Psoas muscle (tissue), 8 donors: ENCODE measurements around the gene RFT1. TPM values are rescaled to one million over a fixed set of nuclear protein-coding genes. Genes with fewer than 3 reads are reported as not detected.
A peak's percentile ranks its signal among the peaks of the same experiment; 100 is the strongest.

Experiments
- ATAC-seq, 4 donors: fragments of 200-7000 bp; cut with Tn5 transposase; one replicate each; pipeline ENCODE4 v1.9.1; 2020; ENCODE audit warnings: moderate library complexity in 3 of 4, mild to moderate bottlenecking in 2 of 4
- DNase-seq, 2 donors: peaks; one replicate each; pipeline ENCODE4 v3.0.0-alpha.2; 2020
- H3K27ac ChIP-seq: fragments of 200-600 bp; one replicate; pipeline ENCODE4 v1.8.0; 2022
- H3K27me3 ChIP-seq, 3 donors: fragments of 200-600 bp in 1 of 3; one replicate each; pipeline versions ENCODE4 v1.6.1 to v1.8.0; 2013 to 2022; ENCODE audit warnings: low read length in 2 of 3, mild to moderate bottlenecking in 2 of 3, moderate library complexity in 1 of 3; ENCODE audit not compliant: insufficient read depth in 3 of 3
- H3K36me3 ChIP-seq, 2 donors: fragments of 200-600 bp in 1 of 2; one replicate each; pipeline versions ENCODE4 v1.6.1 to v1.8.0; 2013 to 2022; ENCODE audit warnings: low read depth in 1 of 2, mild to moderate bottlenecking in 1 of 2, moderate library complexity in 1 of 2; ENCODE audit not compliant: insufficient read depth in 1 of 2
- H3K4me1 ChIP-seq: fragments of 200-600 bp; one replicate; pipeline ENCODE4 v1.8.0; 2022
- H3K4me3 ChIP-seq: fragments of 200-600 bp; one replicate; pipeline ENCODE4 v1.8.0; 2022; ENCODE audit warnings: mild to moderate bottlenecking
- H3K9me3 ChIP-seq: fragments of 200-600 bp; one replicate; pipeline ENCODE4 v1.8.0; 2022
- CTCF ChIP-seq: fragments of 200-600 bp; IDR thresholded peaks from one replicate; pipeline ENCODE4 v1.8.0; 2022; ENCODE audit warnings: antibody characterized with exemption
- WGBS, 3 donors: extraction: QIAGEN DNeasy Blood & Tissue Kit; methylation state at CpG; one replicate each; pipeline versions ENCODE4 v1.1.6 to v1.1.7; 2013; 5-methylcytosine and 5-hydroxymethylcytosine counted together
- intact Hi-C, 2 donors: fragments of 100-400 bp; cut with DNase I; formaldehyde crosslinking; loops; one replicate each; pipeline versions ENCODE4 v1.11.0 to v1.14.2; 2022
- polyA plus RNA-seq, 3 donors: library from polyadenylated mRNA; stranded (reverse); fragments of 200-250 nt; gene quantifications; one replicate each; pipeline ENCODE4 v1.2.3, GENCODE V29; 2013
- total RNA-seq, 4 donors: library from RNA; stranded (reverse); fragmentation: NEBNext Ultra II Directional in 2 of 4; extraction: Animal tissue kit (Norgen Biotek cat#: 25700) in 2 of 4; gene quantifications; one replicate each; pipeline versions ENCODE4 v1.2.1 to v1.2.4, GENCODE V29; 2021 to 2023
- donor health status: healthy with polysubstance abuse.
- donor health status: DM: no; HTN: no; CAD: no; lungs with moderate emphysema.
- donor health status: Bipolar disorder and iron deficiency.
- donor health status: healthy.
- donor health status: DM: yes; HTN: yes; CAD: no.
- donor health status: DM: no; HTN: no; CAD: no.
- donor health status: DM: no; HTN: no; CAD: no.
- donor health status: DM: yes; HTN: yes; CAD: no.

RFT1 gene
- total and polyA plus RNA-seq, 7 donors, result 5.4 to 13.2 (median 6.9) TPM

GRCh38 chr3:53100818-53101466 lies 29.3 kb downstream of the RFT1 start:
- Histone ChIP-seq H3K4me1 (no peaks in the 10 kb centered on the region), H3K36me3 (peaks cover 0 to 99% of the 10 kb centered on the region in 2 donors), H3K27ac (no peak overlapping the region), H3K27me3 (no peaks in the 10 kb centered on the region), H3K9me3 (no peaks in the 10 kb centered on the region), H3K4me3 (no peak overlapping the region)
- TF ChIP-seq CTCF, result no peak
- ATAC-seq, result no peak
- DNase-seq, result no peak
- intact Hi-C loops, result no loop called here
- 71 to 78% (median 72%) methylated on average over 12 of the region's 12 CpGs for WGBS, 3 donors

- Histone ChIP-seq H3K36me3 (peaks cover 0 to 98% of the 10 kb centered on the region in 2 donors), H3K4me3 (no peak overlapping the region), H3K27me3 (no peaks in the 10 kb centered on the region), H3K27ac (no peak overlapping the region), H3K9me3 (no peaks in the 10 kb centered on the region), H3K4me1 (no peaks in the 10 kb centered on the region)
- no peak for ATAC-seq
- no peak for DNase-seq
- WGBS, 3 donors, result 80 to 93% (median 89%) methylated on average over 5 of the region's 5 CpGs
- no peak for TF ChIP-seq CTCF
- intact Hi-C loops, result no loop called here
These were observed 32.3 kb downstream of the RFT1 start for GRCh38 chr3:53097887-53098286.

GRCh38 chr3:53092942-53093341 lies 37.3 kb downstream of the RFT1 start:
- ATAC-seq, result peak in 2 of 4 donors; percentile 36
- no peak overlapping the region for H3K27ac ChIP-seq
- no peak for DNase-seq
- no peaks in the 10 kb centered on the region for H3K4me1 ChIP-seq
- H3K27me3 ChIP-seq, result no peaks in the 10 kb centered on the region
- H3K9me3 ChIP-seq, result no peaks in the 10 kb centered on the region
- 91 to 94% (median 92%) methylated on average over 2 of the region's 2 CpGs for WGBS, 3 donors
- TF ChIP-seq CTCF, result no peak
- intact Hi-C loops, result no loop called here
- no peak overlapping the region for H3K4me3 ChIP-seq
- H3K36me3 ChIP-seq, result peaks cover 2 to 96% of the 10 kb centered on the region in 2 donors

- no peak for ATAC-seq
- H3K27ac ChIP-seq, result no peak overlapping the region
- H3K36me3 ChIP-seq, result peaks cover 2 to 95% of the 10 kb centered on the region in 2 donors
- intact Hi-C loops, result no loop called here
- no peaks in the 10 kb centered on the region for H3K4me1 ChIP-seq
- H3K27me3 ChIP-seq, result no peaks in the 10 kb centered on the region
- TF ChIP-seq CTCF, result no peak
- WGBS, 3 donors, result 95 to 96% (median 95%) methylated on average over 11 of the region's 11 CpGs
- H3K9me3 ChIP-seq, result no peaks in the 10 kb centered on the region
- DNase-seq, result no peak
- H3K4me3 ChIP-seq, result no peak overlapping the region
These were observed 38.0 kb downstream of the RFT1 start for GRCh38 chr3:53092216-53092615.

GRCh38 chr3:53091011-53091410 lies 39.2 kb downstream of the RFT1 start:
- H3K4me1 ChIP-seq, result no peaks in the 10 kb centered on the region
- no peak overlapping the region for H3K4me3 ChIP-seq
- TF ChIP-seq CTCF, result no peak
- DNase-seq (no peak), ATAC-seq (no peak)
- intact Hi-C loops, result no loop called here
- H3K9me3 ChIP-seq, result no peaks in the 10 kb centered on the region
- WGBS, 3 donors, result 80 to 87% (median 81%) methylated on average over 5 of the region's 5 CpGs
- H3K27ac ChIP-seq, result no peak overlapping the region
- no peaks in the 10 kb centered on the region for H3K27me3 ChIP-seq
- peaks cover 2 to 84% of the 10 kb centered on the region in 2 donors for H3K36me3 ChIP-seq
